ENCODE results near the gene AGBL4.
"Not testable (repeated sequence)": the region's sequence is repeated elsewhere in the genome, so short reads cannot be mapped to it uniquely, and the experiment has no call there.

The AGBL4 gene

GRCh38 chr1:49424782-49425181 is 599.0 kb downstream of the AGBL4 start:
- no peak for DNase-seq

DNA sequence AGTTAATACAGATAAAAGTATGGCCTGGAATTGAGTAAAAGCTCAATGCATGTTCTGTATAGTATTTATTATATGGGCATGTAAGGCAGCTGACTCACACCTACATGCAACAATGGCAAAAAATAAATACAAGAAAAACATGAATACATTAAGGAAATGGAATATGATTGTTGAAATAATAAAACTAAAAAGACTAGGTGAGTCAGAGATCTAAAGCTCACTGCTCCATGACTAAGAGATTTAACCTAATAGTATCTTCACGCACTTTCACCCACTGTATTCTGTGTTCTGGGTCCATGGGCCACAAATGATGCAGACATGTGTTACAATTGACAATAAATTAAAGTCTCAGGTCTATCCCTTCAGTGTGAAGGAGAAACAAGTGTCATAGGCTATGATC is 607.0 kb downstream of the AGBL4 start:
- DNase-seq, result no peak

GRCh38 chr1:49408346-49408745 is 615.4 kb downstream of the AGBL4 start:
- DNase-seq, result no peak

- no peak for DNase-seq
Observed at GRCh38 chr1:49397086-49397485, 626.7 kb downstream of the AGBL4 start.

DNA sequence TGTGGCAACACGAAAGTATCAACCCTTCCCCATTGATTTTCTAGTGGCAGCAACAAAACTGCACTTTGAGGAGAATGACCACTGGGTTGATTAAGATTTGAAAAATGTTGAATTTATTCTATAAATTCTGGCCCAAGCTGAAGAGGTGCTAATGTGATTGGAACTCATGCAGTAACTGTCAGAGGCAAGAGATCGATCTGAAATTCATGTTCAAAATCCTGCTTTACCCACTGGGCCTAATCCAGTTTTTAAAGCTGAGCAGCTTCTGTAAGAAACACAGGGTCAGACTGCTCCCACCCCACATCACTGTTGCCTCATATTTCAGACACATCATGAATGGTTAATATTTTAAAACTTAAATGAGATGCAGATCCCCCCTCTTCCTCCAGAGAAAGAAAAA is 629.6 kb downstream of the AGBL4 start:
- no peak for DNase-seq

DNA sequence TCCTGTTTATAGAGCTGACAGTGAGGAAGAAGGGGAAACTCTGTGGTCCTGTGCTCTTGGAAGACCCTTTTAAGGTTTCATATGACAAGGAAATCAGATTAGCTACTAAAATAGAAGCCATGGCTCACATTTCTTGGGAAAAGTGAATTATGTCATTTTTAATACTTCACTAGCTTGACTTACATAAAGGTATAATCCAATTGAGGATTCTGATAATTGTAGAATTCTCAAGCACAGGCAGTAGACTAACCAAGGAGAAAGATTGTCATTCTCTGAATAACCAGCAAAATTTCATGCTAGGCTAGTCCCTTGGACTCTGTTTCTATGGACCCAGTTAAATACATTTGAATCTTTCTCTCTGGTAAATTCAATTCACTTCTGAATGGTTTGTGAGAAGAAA is 634.1 kb downstream of the AGBL4 start:
- DNase-seq, result no peak

DNA sequence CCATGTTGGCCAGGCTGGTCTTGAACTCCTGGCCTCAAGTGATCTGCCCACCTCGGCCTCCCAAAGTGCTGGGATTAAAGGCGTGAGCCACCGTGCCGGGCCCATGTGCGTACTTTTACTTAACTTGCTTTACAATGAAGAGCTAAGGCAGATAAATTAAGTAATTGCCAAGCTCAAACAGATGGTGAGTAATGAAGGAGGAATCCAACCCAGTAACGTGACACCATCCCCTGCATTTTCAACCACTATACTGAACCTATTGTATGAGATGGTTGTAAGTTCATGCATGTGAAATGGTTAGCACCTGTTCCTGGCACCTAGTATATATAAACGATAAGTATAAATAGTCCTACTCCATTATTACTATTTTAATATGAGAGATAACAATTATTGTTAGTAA is 659.1 kb downstream of the AGBL4 start:
- DNase-seq, result no peak

DNA sequence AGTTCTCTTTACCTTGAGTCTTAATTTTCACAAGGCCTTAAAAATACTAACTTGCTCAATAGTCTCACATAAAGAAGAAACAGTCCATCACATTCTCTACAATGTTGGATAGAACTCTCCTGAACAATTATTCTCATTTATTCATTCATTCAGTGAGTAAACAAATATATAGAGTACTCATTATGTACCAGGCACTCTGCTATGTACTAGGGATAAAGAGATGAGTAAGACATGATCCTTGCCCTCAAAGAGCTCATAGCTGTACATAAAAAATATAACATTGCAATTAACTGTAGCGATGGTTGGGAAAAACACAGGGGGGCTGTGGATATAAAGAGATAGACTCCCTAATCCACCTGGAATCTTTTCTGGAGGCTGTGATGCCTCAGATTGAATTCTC is 660.1 kb downstream of the AGBL4 start:
- DNase-seq, result no peak

- no peak for DNase-seq
Observed at GRCh38 chr1:49358036-49358435, 665.7 kb downstream of the AGBL4 start.

- no peak for DNase-seq
Observed at GRCh38 chr1:49356594-49356993, 667.2 kb downstream of the AGBL4 start.

- no peak for DNase-seq
Observed at GRCh38 chr1:49351768-49352167, 672.0 kb downstream of the AGBL4 start.

GRCh38 chr1:49346767-49347349 is 676.9 kb downstream of the AGBL4 start:
- DNase-seq, result no peak

GRCh38 chr1:49340576-49340975 is 683.2 kb downstream of the AGBL4 start:
- no peak for DNase-seq

- DNase-seq, result no peak
Observed at GRCh38 chr1:49339043-49339442, 684.7 kb downstream of the AGBL4 start.

DNA sequence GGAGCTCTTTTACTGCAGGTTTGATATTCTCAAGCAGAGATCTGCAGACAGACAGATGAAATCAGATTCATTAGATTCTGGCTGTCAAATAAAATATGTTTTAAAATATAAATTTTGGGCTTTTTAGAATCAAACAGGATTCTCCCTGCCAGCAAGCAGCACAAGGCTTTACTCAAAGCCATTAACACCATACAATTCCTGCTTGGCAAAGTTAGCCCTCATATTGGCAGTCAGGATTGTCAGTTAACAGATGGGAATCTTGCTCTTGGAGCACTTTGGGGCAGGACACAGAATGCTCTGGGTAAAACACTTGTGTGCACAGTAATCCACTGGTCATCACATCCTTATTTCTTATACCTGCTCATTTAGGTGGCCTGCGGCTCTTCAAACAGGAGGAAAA is 686.5 kb downstream of the AGBL4 start:
- DNase-seq, result no peak

DNA sequence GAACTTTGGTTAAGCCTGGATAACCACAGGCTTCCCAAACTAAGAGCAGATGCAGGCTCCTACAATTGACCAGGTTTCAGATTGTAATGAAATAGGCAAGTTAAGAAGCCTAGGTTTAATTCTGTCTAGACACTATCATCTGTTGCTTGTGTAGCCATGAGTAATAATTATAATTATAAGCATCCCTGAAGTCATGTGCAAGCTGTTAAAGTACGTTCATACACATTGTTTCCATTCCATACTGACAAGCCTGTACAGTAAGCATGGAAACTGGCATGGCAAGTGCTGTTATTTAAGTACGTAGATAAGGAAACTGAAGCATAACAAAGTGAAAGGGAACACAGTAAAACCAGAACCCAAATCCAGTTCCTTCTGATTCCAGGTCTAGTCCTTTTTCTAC is 689.8 kb downstream of the AGBL4 start:
- DNase-seq, result no peak

GRCh38 chr1:49331066-49331852 is 692.5 kb downstream of the AGBL4 start:
- no peak for DNase-seq

- no peak for DNase-seq
Observed at GRCh38 chr1:49323925-49324540, 699.7 kb downstream of the AGBL4 start.

DNA sequence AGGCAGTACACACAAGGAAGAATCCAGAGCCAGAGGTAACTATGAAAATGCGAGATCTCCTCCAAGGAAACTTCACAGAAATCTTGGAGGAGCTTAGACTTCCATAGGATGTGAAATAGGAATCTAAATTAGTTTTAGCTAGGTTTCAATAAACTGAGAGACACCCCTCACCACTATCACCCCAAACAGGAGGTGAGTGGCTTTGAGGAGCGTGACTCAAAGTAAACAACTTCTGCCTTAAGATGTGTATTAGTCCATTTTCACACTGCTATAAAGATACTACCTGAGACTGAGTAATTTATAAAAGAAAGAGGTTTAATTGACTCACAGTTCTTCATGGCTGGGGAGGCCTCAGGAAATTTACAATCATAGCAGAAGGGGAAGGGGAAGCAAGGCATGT is 703.3 kb downstream of the AGBL4 start:
- not testable (repeated sequence) for DNase-seq

GRCh38 chr1:49319426-49319963 is 704.3 kb downstream of the AGBL4 start:
- DNase-seq, result no peak

- DNase-seq, result no peak
Observed at GRCh38 chr1:49318218-49318617, 705.5 kb downstream of the AGBL4 start.

DNA sequence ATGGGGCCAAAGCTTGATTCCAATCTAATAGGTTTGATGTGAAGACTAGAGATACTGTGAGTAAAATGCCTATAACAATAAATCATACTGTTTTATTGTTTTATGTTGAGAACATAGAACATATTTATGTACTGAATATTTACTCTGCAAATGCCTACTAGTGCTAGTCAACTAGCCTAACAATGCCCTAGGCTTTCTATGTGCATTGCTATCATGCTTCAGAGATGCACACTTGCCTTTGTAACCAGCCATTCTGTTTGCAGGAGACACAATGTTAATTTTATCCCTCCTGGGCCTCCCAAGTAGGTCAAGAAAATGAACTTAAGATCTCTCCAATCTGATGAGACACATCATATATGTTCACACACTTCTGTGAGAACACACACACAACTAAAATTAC is 716.3 kb downstream of the AGBL4 start:
- DNase-seq, result no peak

DNA sequence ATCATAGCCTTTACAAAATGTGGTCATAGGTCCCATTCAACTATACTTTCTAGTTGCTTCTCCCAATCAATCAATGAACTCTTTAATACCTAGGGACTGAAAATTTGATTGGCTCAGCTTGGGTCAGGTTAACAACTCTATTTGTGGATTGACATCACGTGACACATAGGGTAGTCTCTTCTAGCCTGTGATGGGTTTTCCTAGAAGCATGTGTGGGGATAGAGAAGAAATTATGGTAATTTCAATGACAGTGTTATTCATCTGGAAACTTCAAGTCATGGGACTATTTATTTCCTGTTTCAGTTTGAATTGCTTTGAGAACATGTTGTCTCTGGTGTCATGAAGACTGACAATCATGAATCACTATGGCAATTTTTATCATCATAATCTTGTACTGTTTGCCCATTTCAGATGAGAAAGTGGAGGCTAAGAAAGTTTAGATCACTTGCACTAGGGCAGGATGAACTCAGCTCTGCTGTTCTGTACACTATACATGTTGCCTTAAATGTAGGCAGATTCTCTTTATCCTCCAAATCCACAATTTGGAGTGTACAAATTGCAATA is 717.2 kb downstream of the AGBL4 start:
- no peak for DNase-seq

DNA sequence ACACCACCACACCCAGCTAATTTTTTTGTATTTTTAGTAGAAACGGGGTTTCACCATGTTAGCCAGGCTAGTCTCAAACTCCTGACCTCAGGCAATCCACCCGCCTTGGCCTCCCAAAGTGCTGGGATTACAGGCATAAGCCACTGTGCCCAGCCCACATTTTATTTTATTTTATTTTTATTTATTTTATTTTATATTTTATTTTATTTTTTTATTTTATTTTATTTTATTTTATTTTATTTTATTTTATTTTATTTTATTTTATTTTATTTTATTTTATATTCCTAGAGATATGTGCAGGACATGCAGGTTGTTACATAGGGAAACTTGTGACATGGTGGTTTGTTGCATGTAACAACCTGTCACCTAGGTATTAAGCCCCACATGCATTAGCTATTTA is 721.4 kb downstream of the AGBL4 start:
- DNase-seq, result not testable (repeated sequence)

Measured in HCEC 1CT (cell line).